GM21717 (cell line): ENCODE data around the gene GLRX3.

Experiments used
- ATAC-seq: cut with Tn5 transposase; IDR thresholded peaks from one replicate; pipeline ENCODE4 v1.9.1; 2021; ENCODE audit warnings: mild to moderate bottlenecking, moderate library complexity; ENCODE audit not compliant: unreplicated experiment

GLRX3 gene

GRCh38 chr10:130137659-130138478 is 1.7 kb downstream of the GLRX3 start:
- no peak for ATAC-seq

GRCh38 chr10:130138479-130138866 is 2.3 kb downstream of the GLRX3 start:
- ATAC-seq: no peak

GRCh38 chr10:130140425-130140824 is 4.2 kb downstream of the GLRX3 start:
- no peak for ATAC-seq

GRCh38 chr10:130141038-130141437 is 4.8 kb downstream of the GLRX3 start:
- ATAC-seq: no peak

- peak; percentile 30 for ATAC-seq
Measured at GRCh38 chr10:130141460-130141859, 5.3 kb downstream of the GLRX3 start.

GRCh38 chr10:130141878-130142277 is 5.7 kb downstream of the GLRX3 start:
- ATAC-seq: peak; percentile 89

GRCh38 chr10:130146042-130146441 is 9.9 kb downstream of the GLRX3 start:
- ATAC-seq: peak; percentile 38

GRCh38 chr10:130159192-130159794 is 23.1 kb downstream of the GLRX3 start:
- no peak for ATAC-seq

- ATAC-seq: no peak
Measured at GRCh38 chr10:130160775-130161174, 24.6 kb downstream of the GLRX3 start.

GRCh38 chr10:130161331-130161730 is 25.1 kb downstream of the GLRX3 start:
- no peak for ATAC-seq

GRCh38 chr10:130167193-130167592 is 31.0 kb downstream of the GLRX3 start:
- no peak for ATAC-seq

- ATAC-seq: no peak
Measured at GRCh38 chr10:130167707-130168106, 31.5 kb downstream of the GLRX3 start.

- no peak for ATAC-seq
Measured at GRCh38 chr10:130169136-130169859, 33.1 kb downstream of the GLRX3 start.

GRCh38 chr10:130171196-130171595 is 35.0 kb downstream of the GLRX3 start:
- ATAC-seq: peak; percentile 55

- no peak for ATAC-seq
Measured at GRCh38 chr10:130174328-130174727, 38.1 kb downstream of the GLRX3 start.

- ATAC-seq: no peak
Measured at GRCh38 chr10:130175074-130175473, 38.9 kb downstream of the GLRX3 start.

- ATAC-seq: no peak
Measured at GRCh38 chr10:130177250-130177649, 41.1 kb downstream of the GLRX3 start.

- no peak for ATAC-seq
Measured at GRCh38 chr10:130179640-130180039, 43.4 kb downstream of the GLRX3 start.

- ATAC-seq: no peak
Measured at GRCh38 chr10:130180416-130180815, 44.2 kb downstream of the GLRX3 start.

GRCh38 chr10:130181858-130182257 is 45.7 kb downstream of the GLRX3 start:
- no peak for ATAC-seq

GRCh38 chr10:130185591-130185990 is 49.4 kb downstream of the GLRX3 start:
- no peak for ATAC-seq
